ENCODE results near the gene STK26.
"Not testable (repeated sequence)": the region's sequence is repeated elsewhere in the genome, so short reads cannot be mapped to it uniquely, and the experiment has no call there.

The STK26 gene

DNA sequence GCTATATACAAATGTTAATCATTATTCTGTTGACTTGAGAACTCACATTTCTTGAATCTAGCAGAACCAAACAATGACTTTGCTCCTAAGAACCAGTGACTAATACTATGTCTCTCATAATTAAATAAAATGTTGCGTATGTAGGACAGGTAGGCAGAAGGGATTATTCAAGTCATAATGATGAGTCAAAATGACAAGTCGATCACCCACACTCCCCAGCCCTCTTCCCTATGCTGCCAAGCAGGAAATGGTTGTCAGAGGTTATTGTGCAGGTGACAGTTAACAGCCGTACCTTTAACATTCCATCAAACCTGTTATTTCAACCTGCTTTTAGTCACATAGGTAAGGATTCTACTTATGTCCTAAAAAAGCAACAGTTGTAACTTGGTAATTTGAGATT is 22.0 kb upstream of the STK26 start:
- no peak for DNase-seq (ENCODE audit: low read depth)
- TF ChIP-seq, protein P1, sequence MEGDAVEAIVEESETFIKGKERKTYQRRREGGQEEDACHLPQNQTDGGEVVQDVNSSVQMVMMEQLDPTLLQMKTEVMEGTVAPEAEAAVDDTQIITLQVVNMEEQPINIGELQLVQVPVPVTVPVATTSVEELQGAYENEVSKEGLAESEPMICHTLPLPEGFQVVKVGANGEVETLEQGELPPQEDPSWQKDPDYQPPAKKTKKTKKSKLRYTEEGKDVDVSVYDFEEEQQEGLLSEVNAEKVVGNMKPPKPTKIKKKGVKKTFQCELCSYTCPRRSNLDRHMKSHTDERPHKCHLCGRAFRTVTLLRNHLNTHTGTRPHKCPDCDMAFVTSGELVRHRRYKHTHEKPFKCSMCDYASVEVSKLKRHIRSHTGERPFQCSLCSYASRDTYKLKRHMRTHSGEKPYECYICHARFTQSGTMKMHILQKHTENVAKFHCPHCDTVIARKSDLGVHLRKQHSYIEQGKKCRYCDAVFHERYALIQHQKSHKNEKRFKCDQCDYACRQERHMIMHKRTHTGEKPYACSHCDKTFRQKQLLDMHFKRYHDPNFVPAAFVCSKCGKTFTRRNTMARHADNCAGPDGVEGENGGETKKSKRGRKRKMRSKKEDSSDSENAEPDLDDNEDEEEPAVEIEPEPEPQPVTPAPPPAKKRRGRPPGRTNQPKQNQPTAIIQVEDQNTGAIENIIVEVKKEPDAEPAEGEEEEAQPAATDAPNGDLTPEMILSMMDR (conservative IDR thresholded peaks at IDR 0.05; ENCODE audit: low read length): no peak
- H3K4me3 ChIP-seq (ENCODE audit: low read length): no peak overlapping the region

- H3K4me3 ChIP-seq (ENCODE audit: low read length): no peak overlapping the region
- TF ChIP-seq, protein P1 (conservative IDR thresholded peaks at IDR 0.05; ENCODE audit: low read length): no peak
- DNase-seq (ENCODE audit: low read depth): no peak
Measured at GRCh38 chrX:132004728-132005127, 18.4 kb upstream of the STK26 start.

DNA sequence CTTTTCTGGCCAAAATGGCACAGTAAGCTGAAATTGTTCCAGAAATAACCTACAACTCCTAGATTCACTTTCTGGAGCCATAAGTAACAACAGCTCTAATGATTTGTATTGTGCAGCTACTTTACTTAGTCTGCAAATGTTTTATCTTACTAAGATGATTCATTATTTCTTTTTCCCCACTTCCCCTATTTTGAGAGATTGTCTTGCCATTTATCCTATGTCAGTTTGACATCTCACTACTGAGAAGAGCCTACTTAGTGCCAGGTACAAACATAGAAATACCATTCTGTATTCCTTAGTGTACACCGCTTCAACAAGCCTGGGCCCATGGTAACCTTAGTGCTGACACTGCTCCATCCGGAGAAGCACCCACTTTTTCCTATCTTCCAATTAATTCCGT is 13.8 kb upstream of the STK26 start:
- no peak overlapping the region for H3K4me3 ChIP-seq (ENCODE audit: low read length)
- TF ChIP-seq, protein P1 (conservative IDR thresholded peaks at IDR 0.05; ENCODE audit: low read length): no peak
- DNase-seq (ENCODE audit: low read depth): no peak

GRCh38 chrX:132010213-132010612 is 12.9 kb upstream of the STK26 start:
- not testable (repeated sequence) for DNase-seq (ENCODE audit: low read depth); H3K4me3 ChIP-seq (ENCODE audit: low read length)

- no peak for DNase-seq (ENCODE audit: low read depth)
- TF ChIP-seq, protein P1 (conservative IDR thresholded peaks at IDR 0.05; ENCODE audit: low read length): no peak
- H3K4me3 ChIP-seq (ENCODE audit: low read length): no peak overlapping the region
Measured at GRCh38 chrX:132015875-132016274, 7.2 kb upstream of the STK26 start.

GRCh38 chrX:132016628-132017430 is 6.3 kb upstream of the STK26 start:
- H3K4me3 ChIP-seq (ENCODE audit: low read length): no peak overlapping the region
- TF ChIP-seq, protein P1 (conservative IDR thresholded peaks at IDR 0.05; ENCODE audit: low read length): no peak
- DNase-seq (ENCODE audit: low read depth): no peak

DNA sequence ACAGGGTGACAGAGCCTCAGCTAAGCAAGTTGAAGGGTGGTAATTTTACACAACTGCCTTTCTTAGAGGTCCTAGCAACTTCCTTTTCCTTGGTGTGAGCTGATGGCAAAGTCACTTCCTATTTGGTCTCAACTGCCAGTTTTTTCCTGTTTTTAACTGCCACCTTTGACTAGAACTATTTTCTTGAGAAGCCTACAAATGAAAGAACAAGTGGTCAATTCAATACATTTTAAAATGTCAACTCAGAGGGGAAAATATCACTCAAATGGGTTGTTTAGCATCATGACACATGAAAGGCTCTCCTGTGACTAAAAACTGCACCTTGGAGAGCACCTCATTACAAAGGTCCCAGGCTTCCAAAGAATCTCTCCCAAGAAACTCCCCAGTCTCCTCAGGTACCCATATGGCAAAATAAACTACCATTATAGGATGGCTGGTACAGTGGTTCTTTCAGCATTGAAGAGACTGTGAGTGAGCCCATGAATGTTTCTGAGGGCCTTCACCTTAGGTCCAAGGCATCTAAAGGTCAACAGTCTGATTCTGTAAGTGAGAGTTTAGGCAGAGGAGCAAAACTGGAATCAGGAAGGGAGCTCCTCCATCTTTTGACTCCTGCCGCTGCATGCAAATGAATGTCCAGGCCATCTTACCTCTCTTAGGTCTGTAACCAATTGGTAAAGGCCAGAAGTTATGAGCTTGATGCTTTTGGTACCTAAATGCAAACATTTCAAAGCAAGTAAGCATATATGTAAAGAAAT is 5.5 kb upstream of the STK26 start:
- H3K4me3 ChIP-seq (ENCODE audit: low read length): no peak overlapping the region
- TF ChIP-seq, protein P1 (conservative IDR thresholded peaks at IDR 0.05; ENCODE audit: low read length): no peak
- no peak for DNase-seq (ENCODE audit: low read depth)

Data from AG10803 (cell line).